Renal cortex interstitium (tissue), 11 donors: ENCODE results near the gene NSUN7. TPM values are rescaled to one million over a fixed set of nuclear protein-coding genes. Genes with fewer than 3 reads are reported as not detected.

Experiments
- DNase-seq, 11 donors: peaks; one replicate each; pipeline ENCODE4 v3.0.0-alpha.2; 2013; ENCODE audit warnings: low read depth in 9 of 11, low spot score in 4 of 11; ENCODE audit errors: extremely low read depth in 1 of 11
- polyA plus RNA-seq, 3 donors: library from polyadenylated mRNA; unstranded; fragments of 120-200 nt; gene quantifications; one replicate each; pipeline ENCODE4 v1.2.1, GENCODE V29; 2013; ENCODE audit not compliant: insufficient read length in 3 of 3

NSUN7 gene
- polyA plus RNA-seq, 3 donors = 11.7 to 19.8 (median 13.3) TPM

GRCh38 chr4:40837094-40837870, 87.5 kb downstream of the NSUN7 start:
- DNase-seq = no peak

GRCh38 chr4:40838742-40839141, 89.0 kb downstream of the NSUN7 start:
- DNase-seq = no peak

GRCh38 chr4:40840255-40840984, 90.7 kb downstream of the NSUN7 start:
- no peak for DNase-seq

GRCh38 chr4:40840985-40841571, 91.3 kb downstream of the NSUN7 start:
- DNase-seq = peak; percentile 57 to 87 (median 67)

GRCh38 chr4:40842318-40842717, 92.6 kb downstream of the NSUN7 start:
- no peak for DNase-seq

GRCh38 chr4:40842725-40843423, 93.1 kb downstream of the NSUN7 start:
- no peak for DNase-seq

GRCh38 chr4:40843696-40844095, 93.9 kb downstream of the NSUN7 start:
- no peak for DNase-seq

- no peak for DNase-seq
Observed at GRCh38 chr4:40844261-40844660, 94.5 kb downstream of the NSUN7 start.

- no peak for DNase-seq
Observed at GRCh38 chr4:40845154-40845835, 95.5 kb downstream of the NSUN7 start.

GRCh38 chr4:40846532-40846931, 96.8 kb downstream of the NSUN7 start:
- DNase-seq = no peak

GRCh38 chr4:40848251-40848650, 98.5 kb downstream of the NSUN7 start:
- DNase-seq = no peak

GRCh38 chr4:40848940-40849339, 99.2 kb downstream of the NSUN7 start:
- DNase-seq = no peak

- DNase-seq = no peak
Observed at GRCh38 chr4:40850496-40850895, 100.7 kb downstream of the NSUN7 start.

- DNase-seq = no peak
Observed at GRCh38 chr4:40856277-40856839, 106.6 kb downstream of the NSUN7 start.

- peak in 10 of 11 donors; percentile 38 to 77 (median 68) for DNase-seq
Observed at GRCh38 chr4:40856840-40857362, 107.1 kb downstream of the NSUN7 start.

GRCh38 chr4:40857956-40858355, 108.2 kb downstream of the NSUN7 start:
- DNase-seq = no peak

GRCh38 chr4:40858962-40859361, 109.2 kb downstream of the NSUN7 start:
- DNase-seq = no peak
